Neural cell (in vitro differentiated cells): ENCODE results near the gene IRAK2. TPM values are rescaled to one million over a fixed set of nuclear protein-coding genes. Genes with fewer than 3 reads are reported as not detected.
"Not testable (repeated sequence)": the region's sequence is repeated elsewhere in the genome, so short reads cannot be mapped to it uniquely, and the experiment has no call there.

ENCODE experiments used
- H2AFZ ChIP-seq: fragments of 200-600, 300-800 bp; sonication (generic), shearing (Covaris generic); 2 replicates; pipeline ENCODE4 v1.6.0; 2014; ENCODE audit warnings: low read depth, mild to moderate bottlenecking, antibody characterized with exemption, low read length, moderate library complexity
- H3F3A ChIP-seq: fragments of 200-600 bp; shearing (Covaris generic); 2 replicates; pipeline ENCODE4 v1.6.1; 2016; ENCODE audit warnings: mild to moderate bottlenecking, moderate library complexity, mixed read lengths, antibody characterized with exemption, low read length; ENCODE audit not compliant: insufficient read depth, poor library complexity, severe bottlenecking
- H3K27ac ChIP-seq: fragments of 200-600, 300-800 bp; sonication (generic), shearing (Covaris generic); 2 replicates; pipeline ENCODE4 v1.5.1; 2014; ENCODE audit warnings: mild to moderate bottlenecking, low read length, moderate library complexity
- H3K27me3 ChIP-seq: fragments of 300-800, 200-600 bp; sonication (generic), shearing (Covaris generic); 2 replicates; pipeline ENCODE4 v1.6.0; 2014; ENCODE audit warnings: mild to moderate bottlenecking, low read depth, low read length, moderate library complexity; ENCODE audit not compliant: insufficient read depth
- H3K36me3 ChIP-seq: fragments of 300-800, 200-600 bp; sonication (generic), shearing (Covaris generic); 2 replicates; pipeline ENCODE4 v1.5.1; 2014; ENCODE audit warnings: mild to moderate bottlenecking, antibody characterized with exemption, low read length, moderate library complexity; ENCODE audit not compliant: insufficient read depth
- H3K4me2 ChIP-seq: fragments of 300-800, 200-600 bp; sonication (generic), shearing (Covaris generic); 2 replicates; pipeline ENCODE4 v1.6.0; 2014; ENCODE audit warnings: mild to moderate bottlenecking, low read length
- H3K4me3 ChIP-seq: fragments of 300-800, 200-600 bp; sonication (generic), shearing (Covaris generic); 2 replicates; pipeline ENCODE4 v1.5.1; 2014; ENCODE audit warnings: mild to moderate bottlenecking, low read length, moderate library complexity
- H3K79me2 ChIP-seq: fragments of 200-600 bp; shearing (Covaris generic); replicated peaks from 2 replicates; pipeline ENCODE4 v1.6.0; 2014; ENCODE audit warnings: mild to moderate bottlenecking, low read length, moderate library complexity; ENCODE audit not compliant: insufficient read depth
- H3K9ac ChIP-seq: fragments of 300-800, 200-600 bp; sonication (generic), shearing (Covaris generic); 2 replicates; pipeline ENCODE4 v1.6.1; 2016; ENCODE audit warnings: mild to moderate bottlenecking, low read length, mixed read lengths
- H3K9me2 ChIP-seq: fragments of 200-600 bp; shearing (Covaris generic); 2 replicates; pipeline ENCODE4 v1.6.1; 2016; ENCODE audit warnings: mild to moderate bottlenecking, low read length, mixed read lengths; ENCODE audit not compliant: insufficient read depth
- H3K9me3 ChIP-seq: fragments of 200-600, 300-800 bp; sonication (generic), shearing (Covaris generic); 2 replicates; pipeline ENCODE4 v1.6.1; 2016; ENCODE audit warnings: mild to moderate bottlenecking, mixed run types, low read length, moderate library complexity, mixed read lengths
- H4K20me1 ChIP-seq: fragments of 200-600 bp; shearing (Covaris generic); 2 replicates; pipeline ENCODE4 v1.6.1; 2016; ENCODE audit warnings: mild to moderate bottlenecking, mixed run types; ENCODE audit not compliant: insufficient read depth
- CTCF ChIP-seq: fragments of 450-650 bp; IDR thresholded peaks from 2 replicates; pipeline ENCODE4 v1.5.1; 2014; ENCODE audit warnings: antibody characterized with exemption, mild to moderate bottlenecking, moderate library complexity; ENCODE audit not compliant: poor library complexity, severe bottlenecking
- EP300 ChIP-seq: fragments of 450-650 bp; conservative IDR thresholded peaks from 2 replicates; pipeline ENCODE4 v1.6.1; 2014; ENCODE audit warnings: antibody characterized with exemption, mild to moderate bottlenecking, moderate library complexity; ENCODE audit not compliant: poor library complexity, severe bottlenecking
- EZH2 ChIP-seq: fragments of 200-600, 300-800 bp; shearing (Covaris generic), sonication (generic); IDR thresholded peaks from 2 replicates; pipeline ENCODE4 v1.6.1; 2014; ENCODE audit warnings: antibody characterized with exemption, low read length, borderline replicate concordance, mild to moderate bottlenecking; ENCODE audit not compliant: insufficient read depth, poor library complexity, severe bottlenecking
- MXI1 ChIP-seq: fragments of 450-650 bp; conservative IDR thresholded peaks from 2 replicates; pipeline ENCODE4 v1.6.1; 2014; ENCODE audit warnings: antibody characterized with exemption, mild to moderate bottlenecking; ENCODE audit not compliant: poor library complexity, severe bottlenecking
- POLR2AphosphoS5 ChIP-seq: IDR thresholded peaks from 2 replicates; pipeline ENCODE4 v1.6.1; 2012
- RAD21 ChIP-seq: fragments of 450-650 bp; conservative IDR thresholded peaks from 2 replicates; pipeline ENCODE4 v1.6.1; 2014; ENCODE audit warnings: antibody characterized with exemption, mild to moderate bottlenecking, moderate library complexity
- REST ChIP-seq: IDR thresholded peaks from 2 replicates; pipeline ENCODE4 v1.6.1; 2012; ENCODE audit warnings: borderline replicate concordance
- SMC3 ChIP-seq: fragments of 450-650 bp; conservative IDR thresholded peaks from 2 replicates; pipeline ENCODE4 v1.6.1; 2014; ENCODE audit warnings: antibody characterized with exemption, mild to moderate bottlenecking, moderate library complexity; ENCODE audit not compliant: poor library complexity
- TAF1 ChIP-seq: IDR thresholded peaks from 2 replicates; pipeline ENCODE4 v1.6.1; 2012; ENCODE audit warnings: low read depth
- polyA plus RNA-seq: library from polyadenylated mRNA; depleted of rRNA; stranded (reverse); fragments of >200 nt; gene quantifications from 2 replicates; pipeline ENCODE4 v1.2.3, GENCODE V29; 2014

The IRAK2 gene
- polyA plus RNA-seq, 1 donor from 2014 or later: 0.84 TPM

DNA sequence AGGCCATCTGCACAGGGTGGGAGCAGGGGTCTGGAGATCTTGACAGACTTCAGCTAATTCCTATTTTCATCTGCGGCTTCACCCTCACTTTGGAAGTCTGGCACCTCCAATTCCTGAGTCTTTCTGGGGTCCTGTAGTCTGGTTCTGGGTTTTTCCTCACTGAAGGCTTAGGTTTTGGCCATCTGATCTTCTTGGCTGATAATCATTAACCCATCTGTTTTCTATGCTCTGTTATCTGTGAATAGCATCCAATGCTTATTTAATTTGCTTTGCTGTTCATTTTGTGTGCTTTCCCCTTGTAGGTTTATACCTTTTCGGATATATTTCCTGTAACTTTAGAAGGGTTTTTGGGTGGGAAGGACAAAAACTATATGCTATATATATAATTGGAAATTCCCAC is 101.1 kb downstream of the IRAK2 start:
- no peaks in the 10 kb centered on the region for H3K36me3 ChIP-seq
- H3K27me3 ChIP-seq: no peaks in the 10 kb centered on the region
- no peak overlapping the region for H3K9ac ChIP-seq
- no peaks in the 10 kb centered on the region for H4K20me1 ChIP-seq
- no peaks in the 10 kb centered on the region for H3K9me2 ChIP-seq
- no peak overlapping the region for H3K4me2 ChIP-seq
- H3K79me2 ChIP-seq: no peaks in the 10 kb centered on the region
- H3F3A ChIP-seq: no peaks in the 10 kb centered on the region
- no peak overlapping the region for H3K4me3 ChIP-seq
- H2AFZ ChIP-seq: no peak overlapping the region
- TF ChIP-seq REST: no peak
- no peak for TF ChIP-seq MXI1
- no peak for TF ChIP-seq EP300
- no peak for TF ChIP-seq POLR2AphosphoS5
- TF ChIP-seq CTCF: no peak
- no peak for TF ChIP-seq TAF1
- TF ChIP-seq SMC3: no peak
- no peak for TF ChIP-seq EZH2
- TF ChIP-seq RAD21: no peak
- H3K9me3 ChIP-seq: no peaks in the 10 kb centered on the region
- no peak overlapping the region for H3K27ac ChIP-seq

- not testable (repeated sequence) for H3K9me3 ChIP-seq, H3K9me2 ChIP-seq, H3F3A ChIP-seq, H3K4me3 ChIP-seq, H3K27me3 ChIP-seq, H3K27ac ChIP-seq, H3K4me2 ChIP-seq, H3K79me2 ChIP-seq, H4K20me1 ChIP-seq, H2AFZ ChIP-seq, H3K36me3 ChIP-seq, H3K9ac ChIP-seq
These were observed 102.2 kb downstream of the IRAK2 start for GRCh38 chr3:10266936-10267335.

GRCh38 chr3:10268116-10268515 is 103.4 kb downstream of the IRAK2 start:
- Histone ChIP-seq H3K9me2 (no peaks in the 10 kb centered on the region), H3F3A (no peaks in the 10 kb centered on the region), H3K27ac (no peak overlapping the region), H3K4me3 (no peak overlapping the region), H3K36me3 (no peaks in the 10 kb centered on the region), H3K9me3 (no peaks in the 10 kb centered on the region), H3K79me2 (no peaks in the 10 kb centered on the region), H3K4me2 (no peak overlapping the region), H3K27me3 (no peaks in the 10 kb centered on the region), H3K9ac (no peak overlapping the region), H4K20me1 (no peaks in the 10 kb centered on the region), H2AFZ (no peak overlapping the region)
- no peak for TF ChIP-seq SMC3
- no peak for TF ChIP-seq RAD21
- TF ChIP-seq EZH2: no peak
- no peak for TF ChIP-seq CTCF
- no peak for TF ChIP-seq POLR2AphosphoS5
- TF ChIP-seq MXI1: no peak
- no peak for TF ChIP-seq TAF1
- TF ChIP-seq REST: no peak
- TF ChIP-seq EP300: no peak
